CD1c-positive myeloid dendritic cell (primary cell): Measurements from ENCODE around the gene PIK3C2G.

Source experiments
- DNase-seq: peaks from one replicate; pipeline ENCODE4 v3.0.0-alpha.2; 2016; ENCODE audit errors: extremely low spot score

PIK3C2G gene

DNA sequence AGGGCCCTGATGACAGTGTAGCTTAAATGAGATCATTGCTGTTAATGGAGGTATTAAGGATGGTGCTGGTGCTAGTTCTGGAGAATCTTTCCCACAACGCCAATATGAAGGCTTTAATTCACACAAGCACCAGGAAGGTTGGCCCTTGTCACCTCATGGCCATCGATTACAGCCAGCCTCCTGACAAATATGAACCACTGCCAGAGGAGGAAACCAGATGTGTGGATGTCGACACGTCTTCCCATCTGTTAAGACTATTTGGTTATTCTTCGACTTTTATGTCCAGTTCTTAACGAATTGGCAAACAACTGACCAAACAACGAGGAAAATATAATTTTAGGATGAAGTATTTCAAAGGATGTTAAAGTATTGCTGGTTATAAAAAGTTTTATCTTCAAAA lies 79.5 kb downstream of the PIK3C2G start:
- no peak for DNase-seq

GRCh38 chr12:18343708-18344107 lies 82.4 kb downstream of the PIK3C2G start:
- DNase-seq = no peak

DNA sequence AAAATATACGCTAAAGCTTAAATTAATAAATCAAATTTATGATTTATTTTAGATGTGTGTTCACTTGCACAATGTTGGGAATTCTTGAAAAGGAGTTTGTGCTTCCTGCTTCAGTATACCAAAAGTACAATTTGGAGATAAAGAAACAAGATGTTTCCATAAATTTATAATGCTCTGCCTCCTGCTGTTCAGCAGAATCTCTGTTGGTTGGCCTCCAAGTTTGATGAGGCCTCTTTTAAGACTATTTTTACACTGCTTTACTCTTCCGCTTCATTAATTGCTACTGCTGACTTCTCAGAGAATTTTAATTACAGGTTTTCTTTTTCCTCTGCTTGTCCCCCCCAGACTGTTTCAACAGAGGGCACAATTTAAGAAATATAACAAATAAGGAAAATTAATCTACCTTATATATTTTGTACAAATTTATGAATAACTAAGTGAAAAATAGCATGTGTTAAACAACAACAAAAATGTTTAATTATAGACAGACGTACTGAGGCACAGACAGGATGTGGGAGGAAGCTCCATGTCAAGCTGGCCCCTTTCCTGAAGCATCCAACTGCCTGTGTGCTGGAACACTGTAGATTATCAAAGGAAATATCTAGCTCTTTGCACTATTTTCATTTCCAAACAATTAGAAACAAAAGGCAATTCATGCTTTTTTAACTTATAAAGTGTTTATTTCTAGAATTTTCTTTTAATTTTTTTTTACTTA lies 83.9 kb downstream of the PIK3C2G start:
- no peak for DNase-seq

- no peak for DNase-seq
These were observed 91.0 kb downstream of the PIK3C2G start for GRCh38 chr12:18352312-18352711.

- no peak for DNase-seq
These were observed 94.1 kb downstream of the PIK3C2G start for GRCh38 chr12:18355429-18355828.

DNA sequence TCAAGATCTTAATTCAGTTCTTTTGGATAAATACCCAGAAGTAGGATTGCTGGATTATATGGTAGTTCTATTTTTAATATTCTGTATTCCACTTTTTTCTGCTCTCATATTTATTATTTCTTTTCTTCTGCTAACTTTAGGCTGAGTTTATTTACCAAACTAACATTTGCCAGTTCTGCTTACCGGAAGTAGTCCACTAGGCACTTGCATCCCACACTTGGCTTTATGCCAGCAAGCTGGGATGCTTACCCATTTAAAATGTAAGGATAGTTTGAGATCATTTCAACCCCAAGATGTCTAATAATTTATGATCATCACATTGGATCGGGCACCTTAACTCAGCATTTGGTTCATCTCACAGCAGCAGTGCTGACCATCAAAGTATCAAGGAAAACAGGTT lies 96.8 kb downstream of the PIK3C2G start:
- DNase-seq = no peak

- DNase-seq = no peak
These were observed 97.6 kb downstream of the PIK3C2G start for GRCh38 chr12:18358930-18359329.

DNA sequence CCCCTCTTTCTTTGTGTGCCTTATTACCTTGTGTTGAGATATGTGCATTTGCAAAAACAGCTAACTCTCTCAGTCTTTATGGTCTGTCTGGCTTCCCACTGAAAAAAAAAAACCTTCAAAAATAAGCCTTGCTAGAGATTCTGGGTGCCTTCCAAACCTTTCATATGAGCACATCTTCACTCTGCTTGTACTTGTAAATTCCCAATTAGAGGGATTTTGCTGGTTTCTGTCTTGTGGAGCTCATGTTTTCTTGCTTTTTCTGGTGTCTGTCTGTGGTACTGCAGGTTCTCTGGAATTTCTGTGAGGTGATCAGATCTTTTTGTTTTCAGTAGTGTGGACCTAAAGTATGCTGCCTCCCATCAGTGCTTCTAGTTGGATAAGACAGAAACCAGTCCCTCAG lies 100.1 kb downstream of the PIK3C2G start:
- no peak for DNase-seq

DNA sequence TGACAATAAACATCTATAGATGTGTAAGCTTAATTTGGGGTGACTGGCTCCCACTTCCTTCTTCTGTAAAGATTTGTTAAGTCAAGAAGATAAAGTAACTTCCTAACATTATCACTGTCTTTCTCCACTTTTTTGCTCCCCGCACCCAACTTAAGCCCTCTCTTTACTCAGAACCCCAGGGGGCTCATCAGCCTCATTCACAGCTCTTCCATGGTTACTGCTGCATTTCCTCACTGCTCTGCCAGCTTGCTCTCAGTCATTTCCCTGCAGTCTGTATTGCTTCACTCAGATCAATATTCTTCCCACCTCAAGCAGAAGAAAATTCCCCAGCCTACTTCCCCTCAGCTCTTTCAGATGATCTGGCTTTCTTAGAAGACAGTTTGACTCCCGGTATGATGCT lies 102.0 kb downstream of the PIK3C2G start:
- DNase-seq = no peak

- no peak for DNase-seq
These were observed 107.3 kb downstream of the PIK3C2G start for GRCh38 chr12:18368594-18368993.

DNA sequence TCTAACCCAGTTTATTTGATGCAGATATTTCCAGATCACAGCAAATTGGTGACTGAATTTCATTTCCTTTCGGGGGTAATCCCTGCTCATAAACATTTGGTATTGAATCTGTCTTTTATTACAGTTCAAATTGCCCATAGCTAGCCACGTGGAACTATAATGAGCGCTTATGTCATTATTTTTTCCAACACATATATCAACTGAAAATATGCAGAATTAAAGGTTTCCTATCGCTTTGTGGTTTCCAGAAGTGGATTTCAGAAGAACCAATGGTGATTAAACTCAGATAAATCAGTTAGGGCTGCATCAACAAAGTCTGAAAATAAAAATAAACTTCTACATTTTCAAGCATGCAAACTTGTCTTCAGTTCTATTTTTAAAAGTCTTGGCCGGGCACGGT lies 111.9 kb downstream of the PIK3C2G start:
- DNase-seq = no peak

DNA sequence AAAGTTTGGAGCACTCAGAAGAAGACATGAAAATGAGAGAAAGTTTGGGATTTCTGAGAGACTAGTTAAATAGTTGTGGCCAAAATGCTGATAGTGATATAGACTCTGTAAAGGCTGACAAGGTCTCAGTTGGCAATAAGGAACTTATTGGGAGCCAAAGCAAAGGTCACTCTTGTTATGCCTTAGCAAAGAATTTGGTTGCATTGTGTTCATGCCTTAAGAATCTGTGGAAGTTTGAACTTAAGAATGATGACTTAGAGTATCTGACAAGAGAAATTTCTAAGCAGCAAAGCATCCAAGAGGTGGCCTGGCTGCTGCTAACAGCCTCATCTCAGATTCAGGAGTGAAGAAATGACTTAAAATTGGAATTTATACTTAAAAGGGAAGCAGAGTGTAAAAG lies 113.8 kb downstream of the PIK3C2G start:
- no peak for DNase-seq

DNA sequence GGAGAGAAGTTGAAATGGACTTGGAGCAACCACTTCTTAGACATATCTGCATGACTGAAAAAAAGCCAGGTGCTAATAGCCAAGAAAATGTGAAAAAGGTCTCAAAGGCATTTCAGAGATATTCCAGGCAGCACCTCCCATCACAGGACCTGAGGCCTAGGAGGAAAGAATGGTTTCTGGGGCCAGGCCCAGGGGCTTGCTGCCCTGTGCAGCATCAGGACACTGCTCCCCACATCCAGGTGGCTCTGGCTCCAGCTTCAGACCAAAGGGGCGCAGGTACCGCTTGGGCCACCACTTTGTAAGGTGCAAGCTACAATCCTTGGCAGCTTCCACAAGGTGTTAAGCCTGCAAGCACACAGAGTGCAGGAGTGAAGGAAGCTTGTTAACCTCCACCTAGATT lies 114.3 kb downstream of the PIK3C2G start:
- DNase-seq = no peak

DNA sequence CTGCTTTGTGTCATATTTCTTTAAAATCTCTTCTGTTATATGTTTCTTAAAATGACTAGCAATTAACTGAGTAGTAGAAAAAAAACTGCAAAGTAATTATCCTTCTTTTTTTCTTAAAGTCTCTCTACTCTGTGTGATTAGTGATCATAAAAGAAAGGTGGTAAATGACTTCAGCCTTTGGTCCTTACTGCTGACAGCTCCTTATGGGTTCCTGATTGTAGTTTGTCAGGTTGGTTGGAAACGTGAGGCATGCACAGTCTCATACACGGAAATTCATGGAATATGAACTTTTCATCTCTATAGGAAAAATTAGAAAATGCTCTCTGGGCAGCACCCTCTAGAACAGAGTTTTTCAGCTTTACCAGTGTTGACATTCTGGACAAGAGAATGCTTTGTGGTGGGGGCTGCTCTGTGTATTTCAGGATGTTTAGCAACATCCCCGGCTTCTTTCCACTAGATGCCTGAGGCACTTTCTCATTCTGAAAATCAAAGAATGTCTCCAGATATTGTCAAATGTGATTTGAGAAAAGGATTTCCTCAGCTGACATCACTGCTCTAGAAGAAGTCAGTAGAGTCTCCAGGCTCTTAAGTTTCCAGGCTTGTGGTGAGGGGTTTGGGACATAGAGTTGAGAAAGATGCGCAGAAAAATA lies 121.0 kb downstream of the PIK3C2G start:
- no peak for DNase-seq

- no peak for DNase-seq
These were observed 121.9 kb downstream of the PIK3C2G start for GRCh38 chr12:18383203-18383602.

GRCh38 chr12:18387706-18388105 lies 126.4 kb downstream of the PIK3C2G start:
- DNase-seq = no peak

DNA sequence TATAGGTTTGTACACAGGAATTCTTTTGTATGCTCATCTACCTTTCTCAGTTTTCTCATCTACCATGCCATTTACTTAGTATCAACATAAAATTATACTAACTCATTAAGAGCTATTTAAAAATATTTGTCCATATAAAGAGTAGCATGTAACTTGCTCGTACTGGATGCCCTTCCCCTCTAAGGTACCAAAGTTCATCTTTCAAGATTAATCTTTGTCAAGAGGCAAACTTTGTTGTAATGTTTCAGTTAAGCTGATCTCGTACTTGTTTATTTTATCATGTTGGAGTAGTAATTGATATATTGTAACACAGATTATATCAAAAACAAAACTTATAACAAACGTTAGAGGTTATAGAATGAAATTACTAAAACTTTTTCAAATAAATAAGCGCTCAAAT lies 128.5 kb downstream of the PIK3C2G start:
- no peak for DNase-seq

DNA sequence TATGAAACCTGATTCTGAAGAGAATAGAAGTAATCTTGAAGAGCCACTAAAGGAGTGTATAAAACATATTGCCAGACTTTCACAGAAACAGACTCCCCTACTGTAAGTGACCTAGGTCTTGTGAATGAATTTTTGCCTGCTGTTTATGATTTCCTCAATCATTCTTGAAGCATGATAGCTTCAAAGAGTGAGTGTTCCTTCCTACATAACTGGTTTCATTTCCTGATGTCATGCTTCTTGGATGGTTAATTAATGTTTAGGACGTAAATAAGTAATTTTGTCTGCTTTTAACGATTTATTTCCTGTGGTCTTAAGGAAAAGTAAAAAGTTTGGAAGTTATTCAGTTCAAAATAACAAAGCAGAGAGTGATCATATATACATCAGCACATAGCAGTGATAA lies 129.8 kb downstream of the PIK3C2G start:
- no peak for DNase-seq

DNA sequence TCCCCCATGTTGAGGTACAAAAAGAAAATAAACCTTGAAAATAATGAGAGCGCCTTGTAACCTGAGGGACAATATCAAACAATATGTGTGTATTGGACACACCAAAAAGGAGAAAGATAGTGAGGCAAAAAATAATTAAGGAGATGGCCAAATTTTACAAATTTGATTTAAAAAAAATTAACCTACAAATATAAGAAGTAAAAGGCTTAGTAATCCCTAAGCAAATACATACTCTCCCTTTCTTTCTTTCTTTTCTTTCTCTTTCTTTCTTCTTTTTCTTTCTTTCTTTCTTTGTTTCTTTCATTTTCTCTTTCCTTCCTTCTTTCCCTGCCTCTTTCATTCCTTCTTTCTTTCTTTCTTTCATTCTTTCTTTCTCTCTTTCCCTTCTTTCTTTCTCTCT lies 133.4 kb downstream of the PIK3C2G start:
- DNase-seq = no peak

DNA sequence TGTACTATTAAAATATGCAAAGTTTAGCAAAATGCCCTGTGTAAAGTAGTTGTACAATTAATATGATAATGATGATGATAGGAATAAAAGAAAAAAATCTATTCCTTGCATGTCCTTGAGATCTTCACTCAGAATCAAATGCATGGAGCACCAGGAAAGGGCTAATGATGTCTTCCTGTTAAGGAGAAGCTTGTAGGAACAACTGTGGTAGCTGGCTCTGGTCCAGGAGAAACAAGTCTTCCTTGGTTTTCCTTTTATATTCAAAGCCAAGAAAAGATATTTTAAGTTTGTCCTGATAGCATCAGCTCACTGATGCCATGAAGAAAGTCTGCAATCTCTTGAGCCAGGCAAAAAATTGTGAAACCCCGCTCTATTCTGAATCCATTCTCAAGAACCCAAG lies 138.9 kb downstream of the PIK3C2G start:
- no peak for DNase-seq

DNA sequence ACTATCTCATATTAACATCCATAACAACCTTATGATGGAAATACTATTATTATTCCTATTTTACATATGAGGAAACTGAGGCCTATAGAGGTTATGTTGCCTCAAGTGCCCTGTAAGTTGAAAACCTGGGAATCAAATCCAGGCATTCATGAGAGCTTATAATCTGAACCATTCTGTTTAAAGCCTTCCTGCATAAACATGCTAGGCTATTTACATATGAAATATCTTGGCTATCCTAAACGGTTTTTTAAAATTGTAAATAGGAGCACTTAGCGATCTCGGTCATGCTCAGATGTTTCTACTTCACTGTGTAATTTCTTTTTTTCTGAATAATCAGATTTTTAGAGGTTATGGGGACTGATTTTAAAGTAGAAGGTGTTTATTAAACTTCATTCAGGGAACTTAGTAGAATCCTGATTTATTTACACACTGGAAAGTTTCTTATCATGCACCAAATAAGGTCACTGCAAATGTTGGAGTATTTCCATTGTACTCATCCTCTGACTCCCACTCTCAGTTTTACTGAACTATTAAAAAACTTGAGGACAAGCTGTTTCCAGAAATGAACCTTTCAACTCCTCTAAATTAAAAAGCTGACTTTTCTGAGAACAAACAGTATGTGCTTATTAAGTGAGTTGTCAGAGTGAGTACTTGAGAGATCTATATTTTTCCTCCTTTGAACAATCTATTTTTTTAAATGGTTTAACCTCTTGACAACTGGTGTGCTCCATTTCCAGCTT lies 141.7 kb downstream of the PIK3C2G start:
- no peak for DNase-seq

GRCh38 chr12:18411453-18411852 lies 150.1 kb downstream of the PIK3C2G start:
- DNase-seq = no peak

- no peak for DNase-seq
These were observed 153.4 kb downstream of the PIK3C2G start for GRCh38 chr12:18414671-18415070.
